ENCODE data around the gene CC2D2A. TPM values are rescaled to one million over a fixed set of nuclear protein-coding genes. Genes with fewer than 3 reads are reported as not detected.
"Not testable (repeated sequence)": the region's sequence is repeated elsewhere in the genome, so short reads cannot be mapped to it uniquely, and the experiment has no call there.

CC2D2A gene
- total RNA-seq, 2 donors from 2014 or later = 7.0 to 12.9 TPM

GRCh38 chr4:15587649-15588048 lies 118.0 kb downstream of the CC2D2A start:
- intact Hi-C loops (cut with DNase I) = no loop called here
- DNase-seq = no peak
- peak; percentile 74 to 75 for ATAC-seq

GRCh38 chr4:15592799-15593198 lies 123.1 kb downstream of the CC2D2A start:
- ATAC-seq = no peak
- no peak for DNase-seq
- intact Hi-C loops (cut with DNase I) = no loop called here

- intact Hi-C loops (cut with DNase I) = no loop called here
- DNase-seq (no peak), ATAC-seq (no peak)
Measured at GRCh38 chr4:15598644-15599043, 129.0 kb downstream of the CC2D2A start.

GRCh38 chr4:15600176-15600575 lies 130.5 kb downstream of the CC2D2A start:
- intact Hi-C loops (cut with DNase I) = no loop called here
- DNase-seq (no peak), ATAC-seq (peak in 1 of 2 donors; percentile 83)

GRCh38 chr4:15601862-15602261 lies 132.2 kb downstream of the CC2D2A start:
- intact Hi-C loops (cut with DNase I) = no loop called here
- ATAC-seq (no peak), DNase-seq (no peak)

- intact Hi-C loops (cut with DNase I) = no loop called here
- ATAC-seq = no peak
Measured at GRCh38 chr4:15605537-15605936, 135.9 kb downstream of the CC2D2A start.

GRCh38 chr4:15610855-15611254 lies 141.2 kb downstream of the CC2D2A start:
- no peak for DNase-seq
- ATAC-seq = no peak
- intact Hi-C loops (cut with DNase I) = no loop called here

More at GRCh38 chr4:15605537-15605936, 135.9 kb downstream of the CC2D2A start:
- DNase-seq = no peak

GRCh38 chr4:15612136-15612535 lies 142.5 kb downstream of the CC2D2A start:
- ATAC-seq = no peak
- DNase-seq = no peak
- intact Hi-C loops (cut with DNase I) = no loop called here

- ATAC-seq; DNase-seq; intact Hi-C loops (cut with DNase I): not testable (repeated sequence)
Measured at GRCh38 chr4:15614891-15615290, 145.2 kb downstream of the CC2D2A start.

GRCh38 chr4:15617407-15617806 lies 147.7 kb downstream of the CC2D2A start:
- intact Hi-C loops (cut with DNase I); DNase-seq; ATAC-seq: not testable (repeated sequence)

GRCh38 chr4:15636818-15637217 lies 167.1 kb downstream of the CC2D2A start:
- intact Hi-C loops (cut with DNase I) = no loop called here
- no peak for DNase-seq
- no peak for ATAC-seq

GRCh38 chr4:15638418-15638817 lies 168.7 kb downstream of the CC2D2A start:
- ATAC-seq (no peak), DNase-seq (no peak)
- intact Hi-C loops (cut with DNase I) = no loop called here

GRCh38 chr4:15648600-15648999 lies 178.9 kb downstream of the CC2D2A start:
- intact Hi-C loops (cut with DNase I) = no loop called here
- no peak for ATAC-seq
- no peak for DNase-seq

GRCh38 chr4:15649914-15650545 lies 180.3 kb downstream of the CC2D2A start:
- intact Hi-C loops (cut with DNase I) = loop anchor here in 1 of 2 donors (5.0 kb wide), 1 partner anchor 173 kb away; no protein-coding TSS in a partner anchor

More at GRCh38 chr4:15649914-15650545, 180.3 kb downstream of the CC2D2A start:
- DNase-seq (peak; percentile 26), ATAC-seq (peak; percentile 40 to 52)

Other genes with a start within 250 kb of the CC2D2A start
- 1 to 10 TPM; 1.9 to 7.4 TPM for gene C1QTNF7, start 41.8 kb upstream of the CC2D2A start, total RNA-seq
- 10 to 100 TPM; 69.1 to 71.0 TPM for gene FBXL5, start 185.5 kb downstream of the CC2D2A start, total RNA-seq
- gene FAM200B, start 211.9 kb downstream of the CC2D2A start, total RNA-seq = 10 to 100 TPM; 30.9 to 35.4 TPM
- gene BST1, start 233.2 kb downstream of the CC2D2A start, total RNA-seq = 10 to 100 TPM in 1 of 2 donors, 1 to 10 TPM in 1; 8.7 to 11.0 TPM